Lower leg skin (tissue), 4 donors: ENCODE measurements around the gene RPS6KB2. TPM values are rescaled to one million over a fixed set of nuclear protein-coding genes. Genes with fewer than 3 reads are reported as not detected.

ENCODE experiments used
- DNase-seq, 2 donors: peaks; one replicate each; pipeline ENCODE4 v3.0.0-alpha.2; 2019; ENCODE audit warnings: low spot score in 2 of 2
- H3K4me3 ChIP-seq: fragments of 200-600 bp; sonication (generic); 2 replicates; pipeline ENCODE4 v1.5.1; 2017; ENCODE audit warnings: mild to moderate bottlenecking, low read depth; ENCODE audit not compliant: poor library complexity, severe bottlenecking
- CTCF ChIP-seq, 3 donors: fragments of 450-650 bp; IDR thresholded peaks; one replicate each; pipeline ENCODE4 v1.5.1; 2016; ENCODE audit warnings: antibody characterized with exemption in 3 of 3, mild to moderate bottlenecking in 3 of 3, moderate library complexity in 2 of 3
- POLR2A ChIP-seq, 2 donors: fragments of 450-650 bp; IDR thresholded peaks; one replicate each; pipeline ENCODE4 v1.6.1; 2016 to 2017; ENCODE audit warnings: antibody characterized with exemption in 2 of 2, mild to moderate bottlenecking in 1 of 2, moderate library complexity in 1 of 2
- WGBS, 2 donors: methylation state at CpG; one replicate each; pipeline ENCODE4 v1.1.5; 2018; 5-methylcytosine and 5-hydroxymethylcytosine counted together
- intact Hi-C: fragments of 100-400 bp; cut with DNase I; formaldehyde crosslinking; loops from one replicate; pipeline ENCODE4 v1.15.0; 2023; ENCODE audit warnings: low total_unique reads
- total RNA-seq, 4 donors: library from RNA; depleted of rRNA; stranded (reverse); fragments of >200 nt; gene quantifications; one replicate each; pipeline ENCODE4 v1.1.0, GENCODE V29; 2016

Gene RPS6KB2
- total RNA-seq, 4 donors from 2014 or later = 154 to 264 (median 203) TPM

GRCh38 chr11:67407688-67408163, 20.6 kb upstream of the RPS6KB2 start:
- no peak overlapping the region for H3K4me3 ChIP-seq
- intact Hi-C loops = no loop called here
- no peak for DNase-seq

GRCh38 chr11:67408437-67409200, 19.7 kb upstream of the RPS6KB2 start:
- WGBS, 2 donors = 72 to 77% methylated on average over 8 to 10 of the region's 18 CpGs
- TF ChIP-seq POLR2A (IDR thresholded peaks at IDR 0.05) (no peak), CTCF (IDR thresholded peaks at IDR 0.05) (no peak)
- no peak overlapping the region for H3K4me3 ChIP-seq
- intact Hi-C loops = no loop called here
- DNase-seq = no peak

More at GRCh38 chr11:67407688-67408163, 20.6 kb upstream of the RPS6KB2 start:
- 61 to 66% methylated on average over 10 to 12 of the region's 12 CpGs for WGBS, 2 donors
- no peak for TF ChIP-seq POLR2A (IDR thresholded peaks at IDR 0.05)
- no peak for TF ChIP-seq CTCF (IDR thresholded peaks at IDR 0.05)

- no peak for TF ChIP-seq POLR2A (IDR thresholded peaks at IDR 0.05)
- no peak for TF ChIP-seq CTCF (IDR thresholded peaks at IDR 0.05)
- DNase-seq = no peak
- WGBS, 2 donors = 64 to 77% methylated on average over 23 to 24 of the region's 24 CpGs
- intact Hi-C loops = no loop called here
- no peak overlapping the region for H3K4me3 ChIP-seq
Observed at GRCh38 chr11:67409261-67409666, 19.0 kb upstream of the RPS6KB2 start.

GRCh38 chr11:67409781-67410368, 18.4 kb upstream of the RPS6KB2 start:
- 28 to 35% methylated on average over 8 to 13 of the region's 13 CpGs for WGBS, 2 donors
- H3K4me3 ChIP-seq = no peak overlapping the region
- TF ChIP-seq CTCF (IDR thresholded peaks at IDR 0.05) (no peak), POLR2A (IDR thresholded peaks at IDR 0.05) (no peak)
- no peak for DNase-seq
- intact Hi-C loops = no loop called here

- intact Hi-C loops = no loop called here
- no peak for DNase-seq
- WGBS, 2 donors = 64 to 70% methylated on average over 10 to 15 of the region's 15 CpGs
- no peak overlapping the region for H3K4me3 ChIP-seq
- TF ChIP-seq POLR2A (IDR thresholded peaks at IDR 0.05) = no peak
- TF ChIP-seq CTCF (IDR thresholded peaks at IDR 0.05) = no peak
Observed at GRCh38 chr11:67410369-67410831, 17.9 kb upstream of the RPS6KB2 start.
